ENCODE measurements around the gene NACC2. TPM values are rescaled to one million over a fixed set of nuclear protein-coding genes. Genes with fewer than 3 reads are reported as not detected.

NACC2 gene
- total RNA-seq, 2 experiments from 2014 or later = 5.3 to 5.6 TPM

DNA sequence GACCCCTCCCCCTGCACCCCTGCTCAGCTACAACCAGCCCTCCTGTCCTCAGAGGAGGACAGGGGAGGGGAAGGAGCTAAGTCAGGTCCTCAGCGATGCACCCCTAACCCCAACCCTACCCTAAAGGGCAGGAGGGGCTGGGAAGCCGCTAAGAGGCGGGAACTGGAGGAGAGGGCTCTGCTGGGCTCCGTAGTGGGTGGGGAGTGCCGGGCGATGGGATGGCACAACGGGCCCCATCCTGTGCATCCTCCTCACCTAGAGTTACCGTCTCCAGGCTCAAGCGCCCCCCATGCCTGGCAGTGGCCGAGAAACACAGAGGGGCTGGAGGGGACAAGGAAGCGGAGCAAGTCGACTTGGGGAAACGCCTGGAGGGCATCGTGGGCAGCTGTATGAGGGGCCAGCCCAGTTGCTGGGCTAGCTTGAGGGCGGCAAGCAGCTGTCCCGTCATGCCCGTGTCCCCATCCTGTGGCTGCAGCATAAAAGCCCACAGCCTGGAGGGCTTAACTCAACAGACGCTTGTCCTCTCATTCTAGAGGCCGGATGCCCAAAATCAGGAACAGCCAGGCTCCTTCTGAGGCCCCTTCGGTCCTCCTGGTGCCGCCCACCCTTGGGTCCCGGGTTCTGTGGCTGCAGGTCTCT is 110.9 kb downstream of the NACC2 start:
- Mint-ChIP-seq H3K4me1 (peaks cover 3% of the 10 kb centered on the region), H3K4me3 (no peak overlapping the region), H3K27me3 (no peaks in the 10 kb centered on the region), H3K27ac (no peak overlapping the region), H3K36me3 (no peaks in the 10 kb centered on the region), H3K9me3 (no peaks in the 10 kb centered on the region)
- no peak for DNase-seq

DNA sequence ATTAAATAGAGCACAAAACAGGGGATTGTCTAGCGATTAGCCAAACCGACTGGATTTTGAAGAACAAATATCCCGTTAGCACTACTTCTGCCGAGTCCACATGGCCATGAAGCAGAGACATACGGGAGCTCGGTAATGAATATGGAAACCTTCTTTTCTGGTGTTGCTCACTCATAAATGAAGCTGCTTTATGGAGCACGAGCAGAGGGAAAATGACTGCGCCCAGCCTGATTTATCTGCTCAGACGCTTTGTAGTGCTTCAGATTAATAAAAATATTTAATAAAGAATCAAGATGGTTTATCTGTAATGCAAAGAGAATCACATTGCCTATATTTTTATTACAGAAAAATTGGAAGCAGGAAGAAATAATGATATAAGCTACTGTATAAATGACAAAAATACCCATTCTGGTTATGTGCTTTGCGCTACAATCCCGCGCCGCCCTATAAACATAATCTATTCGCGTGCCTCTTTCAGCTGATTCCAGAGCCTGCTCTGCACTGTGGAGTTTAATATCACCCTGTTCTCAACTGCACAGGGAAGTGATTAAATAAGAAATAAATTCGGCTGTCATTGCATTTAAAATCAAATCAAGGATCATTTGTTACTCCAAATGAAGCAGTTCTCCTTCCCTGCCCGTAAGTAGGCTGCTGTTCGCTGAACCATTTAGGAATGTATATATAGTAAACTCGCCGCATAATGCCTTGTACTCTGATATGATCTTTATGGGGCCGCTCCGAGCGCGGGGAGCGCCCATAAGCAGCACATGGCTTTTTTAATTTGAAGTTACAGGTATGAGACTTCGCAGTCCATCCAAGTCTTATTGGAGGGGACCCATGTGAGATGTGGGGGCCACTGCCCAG is 111.6 kb downstream of the NACC2 start:
- Mint-ChIP-seq H3K27ac (no peak overlapping the region), H3K4me3 (no peak overlapping the region), H3K9me3 (no peaks in the 10 kb centered on the region), H3K4me1 (peaks cover 8% of the 10 kb centered on the region), H3K36me3 (no peaks in the 10 kb centered on the region), H3K27me3 (no peaks in the 10 kb centered on the region)
- DNase-seq = no peak

DNA sequence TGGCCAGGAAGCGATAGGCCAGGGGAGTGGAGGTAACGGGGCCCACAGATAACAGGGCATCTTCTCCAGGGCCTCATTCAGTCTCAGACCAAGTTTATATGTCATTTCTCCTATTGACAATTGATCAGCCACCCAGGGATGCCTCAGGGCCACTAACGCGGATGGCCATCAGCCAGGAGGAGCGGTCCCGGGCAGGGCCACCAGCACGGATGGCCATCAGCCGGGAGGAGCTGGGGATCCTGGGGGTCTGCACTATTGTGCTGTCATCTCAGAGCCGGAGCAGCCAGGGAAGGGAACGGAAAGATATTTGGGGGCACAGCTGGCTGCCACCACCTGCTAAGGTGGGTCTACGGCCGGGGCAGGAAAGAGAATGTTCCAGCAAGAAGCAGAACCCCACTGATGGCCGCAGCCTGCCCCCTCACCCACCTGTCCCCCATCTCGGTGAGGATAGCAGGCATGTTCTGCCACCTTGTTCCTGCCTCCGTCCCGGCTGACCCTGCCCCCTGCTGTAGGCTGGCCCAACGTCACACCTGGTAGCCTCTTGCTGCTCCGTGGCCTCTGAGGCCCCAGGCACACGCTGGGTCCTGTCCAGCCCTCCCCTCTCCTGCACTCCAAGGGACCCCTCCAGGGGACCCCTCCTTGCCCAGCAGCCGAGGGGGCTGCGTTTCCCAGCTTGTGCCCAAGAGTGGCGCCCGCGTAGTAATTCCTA is 112.4 kb downstream of the NACC2 start:
- Mint-ChIP-seq H3K27me3 (no peaks in the 10 kb centered on the region), H3K27ac (no peak overlapping the region), H3K4me3 (no peak overlapping the region), H3K9me3 (no peaks in the 10 kb centered on the region), H3K36me3 (no peaks in the 10 kb centered on the region), H3K4me1 (peaks cover 8% of the 10 kb centered on the region)
- DNase-seq = no peak

DNA sequence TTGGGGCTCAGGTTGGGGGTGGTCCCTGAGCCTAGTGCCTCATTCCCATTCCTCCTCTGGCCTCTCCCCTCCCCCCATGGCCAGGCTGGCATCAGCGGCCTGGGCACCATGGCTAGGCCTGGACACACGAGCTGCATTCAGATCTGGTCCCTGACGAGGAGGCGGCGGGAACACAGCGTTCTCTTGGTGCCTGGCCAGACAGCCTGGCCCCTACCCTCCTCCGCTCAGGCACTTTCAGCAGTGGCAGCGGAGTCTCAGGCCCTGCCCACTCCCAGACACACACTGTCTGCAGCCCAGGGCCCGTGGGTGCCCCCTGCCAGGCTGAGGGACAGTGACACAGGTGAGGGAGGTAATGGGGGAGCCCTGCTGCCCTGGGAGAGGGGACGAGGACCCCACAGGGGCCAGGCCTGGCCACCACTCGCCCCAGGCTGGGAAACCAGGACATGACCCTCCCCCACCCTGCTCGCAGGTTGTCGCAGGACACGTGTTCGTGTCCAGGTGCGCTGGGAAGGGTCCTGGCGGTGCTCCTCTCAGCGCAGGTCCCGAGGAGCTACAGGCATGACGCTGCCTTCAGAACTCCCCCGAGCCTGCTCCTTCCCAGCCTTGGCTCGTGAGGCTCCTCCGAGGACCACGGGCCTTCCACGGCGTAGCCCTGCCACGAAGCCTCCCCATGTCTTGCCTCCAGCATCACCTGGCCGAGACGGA is 114.0 kb downstream of the NACC2 start:
- DNase-seq = no peak
- Mint-ChIP-seq H3K9me3 (no peaks in the 10 kb centered on the region), H3K27me3 (no peaks in the 10 kb centered on the region), H3K4me1 (peaks cover 8% of the 10 kb centered on the region), H3K36me3 (no peaks in the 10 kb centered on the region), H3K4me3 (no peak overlapping the region), H3K27ac (no peak overlapping the region)

DNA sequence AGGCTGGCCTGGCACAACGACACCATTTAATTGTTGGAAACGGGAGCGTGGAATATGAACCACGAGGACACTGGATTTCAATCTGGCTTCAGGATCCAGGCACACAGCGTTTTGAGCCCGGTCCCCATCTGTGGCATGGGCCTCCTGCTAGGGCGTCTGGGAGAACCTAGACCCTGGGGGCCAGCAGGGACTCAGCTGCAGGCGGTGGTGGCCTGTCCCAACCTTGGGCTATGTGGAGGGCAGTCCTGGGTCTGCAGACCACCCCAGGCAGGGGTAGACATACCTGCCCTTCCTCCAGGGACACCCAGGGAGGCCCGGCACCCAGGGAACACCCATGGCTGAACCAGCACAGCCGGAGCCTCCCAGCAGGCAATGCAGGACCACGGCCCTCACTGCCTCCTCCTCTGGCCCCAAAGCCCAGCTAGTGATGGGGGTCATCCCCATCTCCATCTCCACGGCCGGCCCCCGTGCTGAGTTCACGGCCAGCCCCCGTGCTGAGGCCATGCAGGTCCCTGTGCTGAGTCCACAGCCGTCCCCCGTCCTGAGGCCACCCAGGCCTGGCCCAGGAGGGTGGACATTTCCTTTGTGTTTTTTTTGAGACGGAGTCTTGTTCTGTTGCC is 115.4 kb downstream of the NACC2 start:
- H3K4me3 Mint-ChIP-seq = peak overlapping the region; percentile 40

DNA sequence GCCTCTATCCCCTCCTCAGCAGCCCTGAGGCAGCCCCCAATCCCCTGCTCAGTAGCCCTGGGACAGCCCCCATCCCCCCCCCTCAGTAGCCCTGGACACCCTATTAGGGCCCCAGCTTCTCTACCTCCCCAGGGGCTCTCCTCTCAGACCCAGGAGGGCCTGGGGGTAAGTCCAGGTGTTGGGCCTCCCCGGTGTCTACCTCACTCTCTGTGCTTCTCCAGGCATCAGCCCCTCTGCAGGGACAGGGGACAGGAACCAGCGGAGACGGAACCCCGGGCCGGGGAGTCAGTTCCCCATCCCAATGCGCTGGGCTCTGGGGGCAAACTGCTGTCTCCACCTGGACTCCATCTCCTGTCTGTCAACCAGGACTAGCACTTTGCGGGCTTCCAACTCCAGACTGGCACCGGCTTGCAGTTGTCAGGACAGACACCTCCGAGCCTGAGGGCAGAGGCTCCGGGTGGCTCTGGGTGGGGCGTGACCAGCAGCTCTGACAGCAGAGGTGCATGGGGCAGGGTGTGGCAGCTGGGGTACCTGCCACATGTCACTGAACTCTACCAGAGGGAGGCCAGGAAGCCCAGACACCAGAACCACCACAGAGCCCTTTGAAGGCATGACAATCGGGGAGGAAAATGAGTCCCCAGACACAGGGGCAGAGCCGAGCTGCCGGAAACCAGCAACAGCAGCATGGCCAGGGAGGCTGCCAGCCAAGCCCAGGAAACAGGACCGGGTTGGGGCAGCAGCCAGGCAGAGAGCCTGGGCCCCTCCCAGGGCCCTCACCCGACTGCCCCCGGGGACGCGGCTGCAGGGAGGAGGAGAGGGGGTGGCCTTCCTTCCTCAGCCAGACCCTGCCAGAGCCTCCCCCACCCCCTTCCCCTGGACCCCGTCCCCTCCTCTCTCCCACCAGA is 116.2 kb downstream of the NACC2 start:
- Mint-ChIP-seq H3K27me3 (no peaks in the 10 kb centered on the region), H3K27ac (no peak overlapping the region), H3K4me3 (no peak overlapping the region), H3K9me3 (no peaks in the 10 kb centered on the region), H3K4me1 (peaks cover 8% of the 10 kb centered on the region), H3K36me3 (no peaks in the 10 kb centered on the region)
- peak; percentile 39 for DNase-seq

More for the DNA sequence above, 115.4 kb downstream of the NACC2 start:
- Mint-ChIP-seq H3K36me3 (no peaks in the 10 kb centered on the region), H3K4me1 (peaks cover 8% of the 10 kb centered on the region), H3K27ac (no peak overlapping the region), H3K27me3 (no peaks in the 10 kb centered on the region), H3K9me3 (no peaks in the 10 kb centered on the region)
- no peak for DNase-seq

DNA sequence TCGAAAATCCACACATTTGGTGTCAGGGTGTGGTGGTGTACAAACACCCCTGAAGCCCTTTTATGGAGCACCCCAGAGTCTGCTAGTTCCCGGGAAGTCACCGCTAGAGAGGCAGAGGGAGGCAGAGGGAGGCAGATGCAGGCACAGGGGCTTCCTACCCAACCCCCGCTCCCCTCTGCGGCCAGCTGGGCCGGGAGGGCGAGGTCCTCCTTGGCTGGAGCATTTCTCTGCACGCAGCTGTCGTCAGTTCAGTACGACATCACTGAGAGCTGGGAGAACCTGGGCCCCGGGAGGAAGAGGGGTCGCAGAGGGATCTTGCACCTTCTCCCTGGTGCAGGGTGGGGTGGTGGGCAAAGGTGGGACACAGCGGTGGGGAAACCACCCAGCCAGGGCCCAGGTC is 118.1 kb downstream of the NACC2 start:
- Mint-ChIP-seq H3K36me3 (no peaks in the 10 kb centered on the region), H3K27ac (no peak overlapping the region), H3K27me3 (no peaks in the 10 kb centered on the region), H3K4me1 (peaks cover 11% of the 10 kb centered on the region), H3K4me3 (no peak overlapping the region), H3K9me3 (no peaks in the 10 kb centered on the region)
- no peak for DNase-seq

DNA sequence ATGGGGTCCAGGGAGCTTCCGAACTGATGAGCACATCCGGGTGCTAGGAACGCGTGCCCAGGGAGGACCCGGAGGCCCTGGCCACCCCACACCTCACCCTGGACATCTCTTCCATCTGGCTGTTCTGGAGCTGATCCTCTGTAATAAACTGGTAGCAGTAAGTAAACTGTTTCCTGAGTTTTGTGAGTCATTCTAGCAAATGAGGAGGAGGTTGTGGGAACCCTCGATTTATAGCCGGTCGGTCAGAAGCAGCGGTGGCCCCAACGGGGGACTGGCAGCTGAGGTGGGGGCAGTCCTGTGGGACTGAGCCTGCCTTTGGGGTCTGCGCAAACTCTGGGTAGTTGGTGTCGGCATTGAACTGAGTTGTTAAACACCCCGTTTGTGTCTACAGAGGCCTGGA is 118.6 kb downstream of the NACC2 start:
- DNase-seq = no peak
- Mint-ChIP-seq H3K27ac (no peak overlapping the region), H3K4me3 (no peak overlapping the region)

DNA sequence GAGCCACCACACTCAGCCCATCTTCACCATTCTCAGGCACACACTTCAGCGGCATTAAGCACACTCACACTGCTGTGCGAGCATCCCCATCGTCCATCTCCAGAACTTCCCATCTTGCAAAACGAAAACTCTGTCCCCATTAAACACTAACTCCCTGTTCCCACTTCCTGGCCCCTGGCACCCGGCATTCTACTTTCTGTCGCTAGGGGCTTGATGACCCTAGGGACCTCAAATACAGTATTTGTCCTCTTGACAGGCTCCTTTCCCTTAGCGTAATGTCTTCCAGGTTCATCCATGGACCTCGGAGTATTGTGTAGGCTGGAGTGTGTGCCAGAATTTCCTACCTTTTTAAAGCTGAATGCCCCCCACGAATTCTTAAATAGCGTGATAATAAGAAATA is 119.3 kb downstream of the NACC2 start:
- DNase-seq = no peak
- no peak overlapping the region for H3K27ac Mint-ChIP-seq
- no peaks in the 10 kb centered on the region for H3K27me3 Mint-ChIP-seq
- H3K9me3 Mint-ChIP-seq = no peaks in the 10 kb centered on the region
- no peak overlapping the region for H3K4me3 Mint-ChIP-seq
- peaks cover 11% of the 10 kb centered on the region for H3K4me1 Mint-ChIP-seq
- no peaks in the 10 kb centered on the region for H3K36me3 Mint-ChIP-seq

More for the DNA sequence above, 118.6 kb downstream of the NACC2 start:
- no peaks in the 10 kb centered on the region for H3K27me3 Mint-ChIP-seq
- H3K4me1 Mint-ChIP-seq = peaks cover 11% of the 10 kb centered on the region
- no peaks in the 10 kb centered on the region for H3K9me3 Mint-ChIP-seq
- H3K36me3 Mint-ChIP-seq = no peaks in the 10 kb centered on the region

DNA sequence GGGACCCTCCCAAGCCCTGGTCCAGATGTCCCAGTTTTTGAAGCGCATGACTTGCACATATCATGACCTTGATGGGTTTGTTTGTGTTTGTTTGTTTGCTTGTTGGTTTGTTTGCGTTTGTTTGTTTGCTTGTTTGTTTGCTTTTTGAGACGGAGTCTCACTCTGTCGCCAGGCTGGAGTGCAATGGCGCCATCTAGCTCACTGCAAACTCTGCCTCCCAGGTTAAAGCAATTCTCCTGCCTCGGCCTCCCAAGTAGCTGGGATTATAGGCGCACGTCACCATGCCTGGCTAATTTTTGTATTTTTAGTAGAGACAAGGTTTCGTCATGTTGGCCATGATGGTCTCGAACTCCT is 120.9 kb downstream of the NACC2 start:
- H3K9me3 Mint-ChIP-seq = no peaks in the 10 kb centered on the region
- no peaks in the 10 kb centered on the region for H3K27me3 Mint-ChIP-seq
- no peaks in the 10 kb centered on the region for H3K36me3 Mint-ChIP-seq
- H3K4me1 Mint-ChIP-seq = peaks cover 8% of the 10 kb centered on the region
- H3K27ac Mint-ChIP-seq = no peak overlapping the region
- H3K4me3 Mint-ChIP-seq = no peak overlapping the region
- no peak for DNase-seq

DNA sequence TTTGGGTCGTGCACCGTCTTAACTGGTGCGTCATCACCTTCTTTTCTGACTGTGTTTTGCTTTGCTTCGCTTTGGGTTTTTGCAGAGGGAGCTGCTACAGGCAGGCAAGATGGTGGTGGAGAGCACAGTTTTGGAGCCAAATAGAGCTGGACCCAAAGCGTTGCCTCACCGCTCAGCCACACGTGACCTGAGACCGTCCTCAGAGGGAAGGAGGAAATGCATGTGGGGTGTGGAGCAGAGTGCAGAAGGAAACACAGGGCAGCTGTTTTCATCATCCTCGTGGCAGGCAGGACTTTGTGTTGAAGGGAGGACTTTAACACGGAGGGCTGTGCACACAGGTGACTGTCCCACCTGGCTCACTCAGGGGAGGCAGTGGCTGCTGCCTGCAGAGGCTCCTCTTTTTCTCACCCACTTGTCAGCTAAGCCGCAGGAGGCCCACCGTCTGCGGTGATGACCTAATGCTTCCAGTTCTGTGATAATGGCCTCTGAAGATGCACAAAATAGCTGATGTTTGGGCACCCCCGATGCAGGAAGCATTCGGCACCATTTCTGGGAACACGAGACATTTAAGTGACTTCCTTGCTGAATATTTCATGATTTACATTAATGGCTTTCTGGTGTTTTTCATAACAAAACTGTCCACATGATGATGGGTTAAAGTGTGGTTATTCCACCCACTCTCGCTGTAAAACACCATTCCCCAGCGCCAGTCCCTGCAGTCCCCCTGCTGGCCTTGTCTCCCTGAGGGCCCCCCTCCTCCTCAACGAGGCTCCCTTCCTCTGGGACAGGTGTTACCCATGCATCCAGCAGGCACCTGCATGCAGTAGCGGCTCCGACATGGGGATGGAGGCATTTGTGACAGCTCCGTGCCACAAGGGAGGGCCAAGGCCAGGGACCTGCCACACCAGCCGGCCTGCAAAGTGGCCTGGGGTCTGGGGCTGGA is 121.5 kb downstream of the NACC2 start:
- Mint-ChIP-seq H3K9me3 (no peaks in the 10 kb centered on the region), H3K4me3 (no peak overlapping the region), H3K36me3 (no peaks in the 10 kb centered on the region), H3K27ac (no peak overlapping the region), H3K4me1 (peaks cover 2% of the 10 kb centered on the region), H3K27me3 (no peaks in the 10 kb centered on the region)
- no peak for DNase-seq

DNA sequence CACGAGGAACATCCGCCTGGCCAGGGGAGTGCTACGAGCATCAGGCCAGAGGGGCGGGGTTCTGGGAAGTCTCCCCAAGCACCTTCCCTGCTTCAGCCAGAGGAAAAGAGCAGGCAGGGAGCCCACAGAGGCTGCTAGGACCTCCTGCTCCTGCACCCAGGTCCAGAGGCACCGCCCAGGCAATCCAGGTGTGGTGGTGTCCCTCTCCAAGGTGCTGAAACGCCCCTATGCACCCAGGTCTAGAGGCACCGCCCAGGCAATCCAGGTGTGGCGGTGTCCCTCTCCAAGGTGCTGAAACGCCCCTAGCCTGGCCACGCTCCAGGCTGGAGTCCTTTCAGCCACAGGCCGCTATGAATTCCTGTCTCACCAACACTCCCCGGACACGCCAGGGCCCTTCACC is 123.2 kb downstream of the NACC2 start:
- DNase-seq = peak; percentile 54
- no peaks in the 10 kb centered on the region for H3K36me3 Mint-ChIP-seq
- H3K27ac Mint-ChIP-seq = no peak overlapping the region
- H3K27me3 Mint-ChIP-seq = peaks cover 3% of the 10 kb centered on the region
- peaks cover 8% of the 10 kb centered on the region for H3K4me1 Mint-ChIP-seq
- no peak overlapping the region for H3K4me3 Mint-ChIP-seq
- H3K9me3 Mint-ChIP-seq = no peaks in the 10 kb centered on the region

DNA sequence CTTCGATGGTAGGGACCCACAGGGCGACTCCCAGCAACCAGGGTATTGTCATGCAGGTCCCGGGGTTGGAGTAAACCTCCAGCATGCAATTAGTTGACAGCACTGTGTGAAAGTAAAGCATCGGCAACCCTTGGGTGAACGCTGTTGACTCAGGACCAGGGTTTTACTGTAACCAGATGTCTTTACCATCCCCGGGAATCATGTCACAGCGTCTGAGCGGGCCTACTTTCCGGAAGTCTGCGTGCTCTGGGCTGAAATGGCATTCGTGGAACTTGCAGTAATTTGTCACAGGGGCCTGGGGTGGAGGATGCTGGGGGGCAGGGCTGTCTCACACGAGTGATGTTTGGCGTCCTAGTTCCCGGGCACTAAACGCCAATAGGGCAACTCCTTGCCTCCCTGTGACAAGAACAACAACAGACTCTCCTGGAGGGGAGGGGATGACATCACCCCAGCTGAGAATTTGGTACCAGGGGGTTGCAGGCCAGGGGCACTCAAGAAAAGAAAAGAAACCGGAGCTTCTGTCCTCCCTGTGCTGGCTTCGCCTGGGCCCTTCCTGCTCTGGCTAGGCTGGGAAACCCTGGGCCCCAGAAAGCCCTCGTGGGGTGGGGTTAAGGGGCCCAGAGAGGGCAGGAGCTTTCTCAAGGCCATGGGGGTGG is 123.8 kb downstream of the NACC2 start:
- no peak overlapping the region for H3K27ac Mint-ChIP-seq
- H3K4me1 Mint-ChIP-seq = peaks cover 8% of the 10 kb centered on the region
- peaks cover 3% of the 10 kb centered on the region for H3K27me3 Mint-ChIP-seq
- DNase-seq = no peak
- no peak overlapping the region for H3K4me3 Mint-ChIP-seq
- no peaks in the 10 kb centered on the region for H3K36me3 Mint-ChIP-seq
- no peaks in the 10 kb centered on the region for H3K9me3 Mint-ChIP-seq
